Vagina (tissue), 2 donors: ENCODE measurements around the gene GRAMD1B. TPM values are rescaled to one million over a fixed set of nuclear protein-coding genes. Genes with fewer than 3 reads are reported as not detected.

Experiments used
- DNase-seq, 2 donors: peaks; one replicate each; pipeline ENCODE4 v3.0.0-alpha.2; 2017; ENCODE audit errors: extremely low spot score in 2 of 2
- H3K27ac ChIP-seq: fragments of 200-600 bp; sonication (generic); one replicate; pipeline ENCODE4 v1.5.1; 2019
- H3K27me3 ChIP-seq: fragments of 200-600 bp; sonication (generic); one replicate; pipeline ENCODE4 v1.5.1; 2019
- H3K36me3 ChIP-seq, 2 donors: fragments of 200-600 bp; sonication (generic); one replicate each; pipeline ENCODE4 v1.5.1; 2017 to 2019
- H3K4me1 ChIP-seq: fragments of 200-600 bp; sonication (generic); one replicate; pipeline ENCODE4 v1.5.1; 2019
- H3K4me3 ChIP-seq, 2 donors: fragments of 200-600 bp; sonication (generic); 1 replicate in 1 of 2; 2 replicates in 1 of 2; pipeline ENCODE4 v1.5.1; 2016 to 2019
- H3K9me3 ChIP-seq: fragments of 200-600 bp; sonication (generic); one replicate; pipeline ENCODE4 v1.5.1; 2019
- POLR2A ChIP-seq, 2 donors: fragments of 450-650 bp; IDR thresholded peaks; one replicate each; pipeline ENCODE4 v1.6.1; 2017; ENCODE audit warnings: antibody characterized with exemption in 2 of 2, mild to moderate bottlenecking in 2 of 2, moderate library complexity in 2 of 2
- POLR2AphosphoS5 ChIP-seq, 2 donors: sonication (generic); formaldehyde crosslinking; IDR thresholded peaks; one replicate each; pipeline ENCODE4 v1.9.0; 2017; ENCODE audit warnings: antibody characterized with exemption in 2 of 2, mild to moderate bottlenecking in 2 of 2, low read depth in 1 of 2; ENCODE audit not compliant: insufficient read depth in 1 of 2
- intact Hi-C: fragments of 100-400 bp; cut with DNase I; formaldehyde crosslinking; loops from one replicate; pipeline ENCODE4 v1.15.1; 2023
- total RNA-seq: library from RNA; depleted of rRNA; stranded (reverse); fragments of >200 nt; gene quantifications from one replicate; pipeline ENCODE4 v1.2.3, GENCODE V29; 2016
- TF ChIP-seq, protein P1 (sequence below), 3 experiments: fragments of 450-650 bp in 2 of 3; fragments of 200-600 bp in 1 of 3; sonication (generic) in 1 of 3; IDR thresholded peaks; one replicate each; pipeline ENCODE4 v1.5.1; 2017 to 2019; ENCODE audit warnings: antibody characterized with exemption in 3 of 3, mild to moderate bottlenecking in 2 of 3, moderate library complexity in 2 of 3

The GRAMD1B gene
- total RNA-seq, 1 donor from 2014 or later = 4.9 TPM

DNA sequence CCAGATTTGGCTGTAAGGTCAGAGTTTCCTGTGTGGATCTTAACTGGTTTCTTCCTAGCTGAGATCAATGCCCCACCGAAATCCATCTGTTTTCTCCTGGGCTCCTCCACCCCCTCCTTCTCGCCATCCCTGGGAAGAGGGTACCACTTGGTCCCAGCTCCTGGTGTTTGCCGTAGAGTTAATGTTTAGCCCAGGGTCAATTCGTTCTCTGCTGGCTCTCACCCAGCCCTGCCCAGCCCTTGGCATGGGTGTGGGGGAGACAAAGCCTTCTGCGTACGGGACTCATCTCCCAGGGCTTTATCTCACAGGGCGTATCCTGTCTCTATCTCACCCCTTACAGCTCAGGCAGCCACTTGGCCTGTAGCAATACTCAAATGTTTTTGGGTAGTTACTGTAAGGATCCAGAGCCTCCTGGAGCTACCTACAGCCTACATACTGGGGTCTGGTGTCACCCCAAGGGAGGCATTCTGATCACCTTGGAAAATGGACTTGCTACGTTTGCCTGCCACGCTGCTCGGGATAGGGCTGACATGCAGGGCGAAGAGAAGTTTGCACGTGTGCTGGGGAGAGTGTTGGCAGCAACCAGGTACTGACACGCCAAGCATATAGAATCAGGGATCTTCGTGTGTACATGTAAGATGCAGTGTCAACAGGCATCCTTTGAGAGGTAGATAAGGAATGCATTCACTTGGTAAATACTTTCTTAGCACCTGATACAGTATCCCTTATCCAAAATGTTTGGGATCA, 158.2 kb downstream of the GRAMD1B start:
- TF ChIP-seq POLR2AphosphoS5 (IDR thresholded peaks at IDR 0.05; ENCODE audit: insufficient read depth in 1 of 2, low read depth in 1 of 2) (no peak), POLR2A (IDR thresholded peaks at IDR 0.05) (no peak)
- TF ChIP-seq, protein P1, sequence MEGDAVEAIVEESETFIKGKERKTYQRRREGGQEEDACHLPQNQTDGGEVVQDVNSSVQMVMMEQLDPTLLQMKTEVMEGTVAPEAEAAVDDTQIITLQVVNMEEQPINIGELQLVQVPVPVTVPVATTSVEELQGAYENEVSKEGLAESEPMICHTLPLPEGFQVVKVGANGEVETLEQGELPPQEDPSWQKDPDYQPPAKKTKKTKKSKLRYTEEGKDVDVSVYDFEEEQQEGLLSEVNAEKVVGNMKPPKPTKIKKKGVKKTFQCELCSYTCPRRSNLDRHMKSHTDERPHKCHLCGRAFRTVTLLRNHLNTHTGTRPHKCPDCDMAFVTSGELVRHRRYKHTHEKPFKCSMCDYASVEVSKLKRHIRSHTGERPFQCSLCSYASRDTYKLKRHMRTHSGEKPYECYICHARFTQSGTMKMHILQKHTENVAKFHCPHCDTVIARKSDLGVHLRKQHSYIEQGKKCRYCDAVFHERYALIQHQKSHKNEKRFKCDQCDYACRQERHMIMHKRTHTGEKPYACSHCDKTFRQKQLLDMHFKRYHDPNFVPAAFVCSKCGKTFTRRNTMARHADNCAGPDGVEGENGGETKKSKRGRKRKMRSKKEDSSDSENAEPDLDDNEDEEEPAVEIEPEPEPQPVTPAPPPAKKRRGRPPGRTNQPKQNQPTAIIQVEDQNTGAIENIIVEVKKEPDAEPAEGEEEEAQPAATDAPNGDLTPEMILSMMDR (IDR thresholded peaks at IDR 0.05) = no peak
- H3K27me3 ChIP-seq = no peaks in the 10 kb centered on the region
- peaks cover 16% of the 10 kb centered on the region for H3K4me1 ChIP-seq
- H3K4me3 ChIP-seq = no peak overlapping the region
- DNase-seq = no peak
- intact Hi-C loops = no loop called here
- H3K9me3 ChIP-seq = no peaks in the 10 kb centered on the region
- no peaks in the 10 kb centered on the region for H3K36me3 ChIP-seq
- no peak overlapping the region for H3K27ac ChIP-seq

DNA sequence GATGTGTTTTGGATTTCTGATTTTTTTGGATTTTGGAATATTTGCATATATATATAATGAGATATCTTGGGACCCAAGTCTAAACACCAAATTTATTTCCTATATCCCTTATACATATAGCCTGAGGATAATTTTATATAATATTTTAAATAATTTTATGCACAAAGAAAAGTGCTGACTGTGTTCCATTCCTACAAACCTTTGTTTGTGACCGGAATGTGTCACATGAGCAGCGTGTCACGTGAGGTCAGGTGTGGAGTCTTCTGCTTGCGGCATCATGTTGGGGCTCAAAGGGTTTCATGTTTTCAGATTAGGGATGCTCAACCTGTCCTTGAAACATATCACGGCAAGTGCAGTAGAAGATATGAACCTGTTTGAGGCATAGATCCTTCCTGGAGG, 158.8 kb downstream of the GRAMD1B start:
- no peak overlapping the region for H3K4me3 ChIP-seq
- peaks cover 16% of the 10 kb centered on the region for H3K4me1 ChIP-seq
- no peak overlapping the region for H3K27ac ChIP-seq
- TF ChIP-seq, protein P1 (IDR thresholded peaks at IDR 0.05) = no peak
- TF ChIP-seq POLR2AphosphoS5 (IDR thresholded peaks at IDR 0.05; ENCODE audit: insufficient read depth in 1 of 2, low read depth in 1 of 2) = no peak
- no peak for TF ChIP-seq POLR2A (IDR thresholded peaks at IDR 0.05)
- H3K36me3 ChIP-seq = no peaks in the 10 kb centered on the region
- intact Hi-C loops = no loop called here
- DNase-seq = no peak
- no peaks in the 10 kb centered on the region for H3K9me3 ChIP-seq
- no peaks in the 10 kb centered on the region for H3K27me3 ChIP-seq

DNA sequence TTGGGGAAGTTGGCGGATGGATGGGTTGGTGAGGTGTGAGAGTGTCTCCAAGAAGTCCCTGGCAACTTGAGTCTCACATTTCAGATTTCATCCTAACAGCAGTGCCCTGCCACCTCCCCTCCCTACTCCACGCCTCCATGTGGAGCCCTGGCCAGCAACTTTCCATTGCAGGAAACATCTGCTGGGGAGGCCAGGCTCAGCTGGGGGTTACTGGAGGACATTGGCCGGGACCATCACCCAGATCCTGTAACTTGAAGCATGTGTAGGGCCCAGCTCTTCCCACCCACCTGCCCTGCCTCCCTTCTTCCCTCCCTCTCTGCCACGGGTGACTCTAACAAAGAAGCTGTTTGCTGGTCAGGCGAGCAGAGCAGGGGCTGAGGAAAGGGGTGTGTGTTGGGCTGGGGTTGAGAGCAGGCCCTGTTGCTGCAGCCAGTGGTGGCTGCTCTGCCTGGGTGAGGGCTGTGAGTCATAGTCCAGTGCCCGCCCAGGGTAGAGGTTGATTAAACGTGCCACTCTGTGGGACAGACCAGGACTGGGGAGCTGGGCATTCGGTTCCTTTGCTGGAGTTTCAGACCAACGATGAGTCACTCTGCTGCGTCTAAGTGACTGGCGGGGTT, 160.3 kb downstream of the GRAMD1B start:
- Histone ChIP-seq H3K4me1 (peaks cover 11% of the 10 kb centered on the region), H3K36me3 (no peaks in the 10 kb centered on the region), H3K9me3 (no peaks in the 10 kb centered on the region), H3K27ac (no peak overlapping the region), H3K27me3 (no peaks in the 10 kb centered on the region), H3K4me3 (no peak overlapping the region)
- DNase-seq = no peak
- intact Hi-C loops = no loop called here
- TF ChIP-seq POLR2AphosphoS5 (IDR thresholded peaks at IDR 0.05; ENCODE audit: insufficient read depth in 1 of 2, low read depth in 1 of 2) = no peak

DNA sequence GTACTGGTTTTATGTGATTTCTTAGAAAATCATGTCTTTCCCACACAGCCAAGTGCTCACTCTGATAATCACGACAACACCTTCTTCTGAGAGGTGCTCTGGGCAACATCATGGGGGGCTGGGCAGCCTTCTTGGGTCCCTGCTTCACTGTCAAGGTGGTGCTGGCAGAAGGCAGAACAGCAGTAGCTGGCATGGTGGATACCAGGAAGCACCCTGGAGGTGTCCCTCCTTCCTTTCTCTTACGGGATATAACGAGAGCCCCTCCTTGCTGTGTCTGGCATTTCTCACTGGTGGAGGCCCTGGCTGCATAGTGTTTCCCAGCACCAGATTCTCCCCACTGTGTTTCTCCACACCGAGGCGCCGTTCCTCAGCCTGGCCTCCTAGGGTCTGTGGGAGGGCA, 163.5 kb downstream of the GRAMD1B start:
- no peaks in the 10 kb centered on the region for H3K27me3 ChIP-seq
- intact Hi-C loops = no loop called here
- H3K36me3 ChIP-seq = no peaks in the 10 kb centered on the region
- no peak overlapping the region for H3K27ac ChIP-seq
- no peaks in the 10 kb centered on the region for H3K9me3 ChIP-seq
- no peak for DNase-seq
- TF ChIP-seq, protein P1 (IDR thresholded peaks at IDR 0.05) = no peak
- TF ChIP-seq POLR2A (IDR thresholded peaks at IDR 0.05) (no peak), POLR2AphosphoS5 (IDR thresholded peaks at IDR 0.05; ENCODE audit: insufficient read depth in 1 of 2, low read depth in 1 of 2) (no peak)
- no peak overlapping the region for H3K4me3 ChIP-seq
- peaks cover 7% of the 10 kb centered on the region for H3K4me1 ChIP-seq

DNA sequence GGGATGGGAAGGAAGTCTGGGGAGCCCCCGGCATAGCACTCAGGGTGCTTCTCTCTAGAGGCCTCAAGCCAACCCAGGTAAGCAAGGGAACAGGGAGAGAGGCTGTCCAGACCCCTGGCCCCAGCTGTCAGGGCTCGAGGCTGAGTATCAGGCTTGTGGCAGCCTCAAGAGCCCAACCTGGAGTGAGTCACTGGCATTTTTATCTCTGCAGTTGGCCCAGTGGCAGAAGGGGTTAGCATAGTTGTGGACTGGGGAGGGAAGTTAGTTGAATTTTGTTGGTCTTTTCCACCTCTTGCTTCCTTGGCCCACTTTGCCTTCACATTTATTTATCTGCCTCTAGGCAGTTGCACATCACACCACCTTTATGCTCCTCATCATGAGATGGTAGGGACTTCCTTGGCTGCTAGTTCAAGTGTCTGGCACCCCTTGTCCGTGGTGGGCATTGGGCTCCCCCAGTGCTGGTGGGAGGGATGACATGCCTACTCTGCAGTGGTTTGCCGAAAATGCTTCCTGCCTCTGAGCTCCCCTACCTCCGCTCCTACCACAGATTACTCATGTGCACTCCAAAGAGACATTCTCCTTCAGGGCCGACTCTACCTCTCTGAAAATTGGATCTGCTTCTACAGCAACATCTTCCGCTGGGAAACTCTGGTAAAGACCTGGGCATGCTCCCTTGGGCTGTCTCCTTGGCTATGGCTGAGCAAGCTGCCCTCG, 164.3 kb downstream of the GRAMD1B start:
- Histone ChIP-seq H3K4me1 (peaks cover 7% of the 10 kb centered on the region), H3K27ac (no peak overlapping the region), H3K4me3 (no peak overlapping the region), H3K36me3 (no peaks in the 10 kb centered on the region), H3K9me3 (no peaks in the 10 kb centered on the region), H3K27me3 (no peaks in the 10 kb centered on the region)
- intact Hi-C loops = no loop called here
- no peak for DNase-seq
- no peak for TF ChIP-seq POLR2AphosphoS5 (IDR thresholded peaks at IDR 0.05; ENCODE audit: insufficient read depth in 1 of 2, low read depth in 1 of 2)
- TF ChIP-seq POLR2A (IDR thresholded peaks at IDR 0.05) = no peak
- TF ChIP-seq, protein P1 (IDR thresholded peaks at IDR 0.05) = no peak
